ENCODE measurements around the gene ESRRB. TPM values are rescaled to one million over a fixed set of nuclear protein-coding genes. Genes with fewer than 3 reads are reported as not detected.

The ESRRB gene
- total RNA-seq, 4 donors from 2014 or later, result 0.81 to 0.93 TPM; not detected in 2

DNA sequence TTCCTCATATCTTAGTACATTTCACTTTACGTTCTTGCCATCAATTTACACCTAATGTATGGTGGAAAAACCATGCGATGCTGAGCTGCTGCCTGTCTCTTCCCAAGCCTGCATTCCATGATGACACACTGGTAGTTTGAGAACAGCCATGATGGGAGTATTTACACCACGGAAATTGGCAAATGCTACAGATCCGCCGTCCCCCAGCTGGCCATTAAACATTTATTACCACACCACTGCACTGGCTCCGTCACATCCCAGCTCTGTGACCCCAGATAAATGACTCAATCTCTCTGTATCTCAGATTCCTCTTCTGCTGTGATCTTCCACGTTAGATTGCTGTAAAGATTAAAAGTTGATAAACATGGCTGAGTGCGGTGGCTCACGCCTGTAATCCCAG lies 13.9 kb downstream of the ESRRB start:
- 75 to 86% methylated on average over 5 to 8 of the region's 9 CpGs for WGBS, 2 donors (ENCODE audit: low coverage in 1 of 2)
- Histone ChIP-seq H3K4me3 (no peak overlapping the region), H3K27me3 (peaks cover 45% of the 10 kb centered on the region), H3K9me3 (no peaks in the 10 kb centered on the region), H3K36me3 (no peaks in the 10 kb centered on the region), H3K27ac (no peak overlapping the region), H3K4me1 (no peaks in the 10 kb centered on the region)
- TF ChIP-seq, protein P1, sequence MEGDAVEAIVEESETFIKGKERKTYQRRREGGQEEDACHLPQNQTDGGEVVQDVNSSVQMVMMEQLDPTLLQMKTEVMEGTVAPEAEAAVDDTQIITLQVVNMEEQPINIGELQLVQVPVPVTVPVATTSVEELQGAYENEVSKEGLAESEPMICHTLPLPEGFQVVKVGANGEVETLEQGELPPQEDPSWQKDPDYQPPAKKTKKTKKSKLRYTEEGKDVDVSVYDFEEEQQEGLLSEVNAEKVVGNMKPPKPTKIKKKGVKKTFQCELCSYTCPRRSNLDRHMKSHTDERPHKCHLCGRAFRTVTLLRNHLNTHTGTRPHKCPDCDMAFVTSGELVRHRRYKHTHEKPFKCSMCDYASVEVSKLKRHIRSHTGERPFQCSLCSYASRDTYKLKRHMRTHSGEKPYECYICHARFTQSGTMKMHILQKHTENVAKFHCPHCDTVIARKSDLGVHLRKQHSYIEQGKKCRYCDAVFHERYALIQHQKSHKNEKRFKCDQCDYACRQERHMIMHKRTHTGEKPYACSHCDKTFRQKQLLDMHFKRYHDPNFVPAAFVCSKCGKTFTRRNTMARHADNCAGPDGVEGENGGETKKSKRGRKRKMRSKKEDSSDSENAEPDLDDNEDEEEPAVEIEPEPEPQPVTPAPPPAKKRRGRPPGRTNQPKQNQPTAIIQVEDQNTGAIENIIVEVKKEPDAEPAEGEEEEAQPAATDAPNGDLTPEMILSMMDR (IDR thresholded peaks at IDR 0.05), result no peak
- TF ChIP-seq EP300 (IDR thresholded peaks at IDR 0.05), result no peak
- no peak for TF ChIP-seq POLR2A (IDR thresholded peaks at IDR 0.05)
- TF ChIP-seq POLR2AphosphoS5 (IDR thresholded peaks at IDR 0.05), result no peak
- ATAC-seq, result no peak

DNA sequence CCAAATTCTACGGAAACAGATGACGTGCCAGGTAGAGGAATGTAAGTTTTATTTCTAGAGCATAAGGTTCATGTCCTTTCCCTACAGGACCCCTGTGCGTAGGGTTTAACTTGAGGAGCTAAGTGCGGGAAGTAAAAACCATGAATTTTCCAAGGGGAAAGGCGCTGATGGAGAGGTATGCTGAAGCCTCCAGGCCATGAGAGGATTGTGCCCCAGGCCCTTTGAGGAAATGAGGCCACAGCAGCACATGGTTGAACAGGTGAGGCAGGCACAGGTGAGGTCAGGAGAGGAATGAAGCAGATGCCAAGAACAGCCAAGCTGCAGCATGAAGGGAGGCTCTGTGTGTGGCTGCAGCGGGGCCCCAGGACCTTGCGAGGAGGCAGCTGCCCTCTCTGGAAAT lies 14.7 kb downstream of the ESRRB start:
- WGBS, 2 donors (ENCODE audit: low coverage in 1 of 2), result 89 to 90% methylated on average over 1 to 5 of the region's 7 CpGs
- H3K9me3 ChIP-seq, result no peaks in the 10 kb centered on the region

DNA sequence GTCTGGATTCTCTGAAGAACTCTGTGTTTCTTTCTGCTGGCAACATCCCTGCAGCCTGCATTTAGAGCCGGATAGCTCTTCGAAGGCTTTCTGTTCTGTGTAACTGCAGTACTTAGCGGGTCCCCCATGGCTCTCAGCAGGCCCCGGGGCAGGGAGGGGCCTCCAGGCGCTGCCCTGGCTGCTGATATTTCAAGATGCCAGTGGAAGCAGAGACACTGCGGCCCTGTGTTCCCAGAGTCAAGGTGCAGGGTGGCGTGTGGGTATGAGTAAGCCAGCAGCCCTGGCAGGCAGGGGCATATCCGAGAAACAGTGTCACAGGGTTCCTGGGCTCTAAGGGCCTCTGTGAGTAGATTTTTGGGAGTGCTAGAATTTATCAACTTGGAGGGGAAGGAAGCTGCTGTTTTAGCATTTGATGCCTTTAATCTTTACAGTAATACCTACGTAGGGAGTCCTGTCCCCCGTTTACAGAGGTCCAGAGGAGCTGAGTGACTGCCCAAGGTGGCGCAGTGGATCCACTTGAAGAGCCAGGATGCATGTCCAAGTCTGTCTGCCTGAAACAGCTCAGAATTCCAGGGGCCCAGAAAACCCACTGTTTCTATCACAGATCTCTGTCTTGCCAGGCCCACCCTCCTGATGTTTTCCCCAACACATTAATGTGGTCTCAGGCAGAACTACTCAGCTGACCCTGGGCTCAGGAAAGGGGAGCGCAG lies 16.2 kb downstream of the ESRRB start:
- TF ChIP-seq POLR2AphosphoS5 (IDR thresholded peaks at IDR 0.05), result no peak
- TF ChIP-seq POLR2A (IDR thresholded peaks at IDR 0.05), result no peak
- no peak overlapping the region for H3K4me3 ChIP-seq
- no peak for ATAC-seq
- 80% methylated on average over 1 of the region's 12 CpGs; no CpG with 5 or more reads in 1 of the 2 donors for WGBS, 2 donors (ENCODE audit: low coverage in 1 of 2)
- no peaks in the 10 kb centered on the region for H3K4me1 ChIP-seq
- peaks cover 36% of the 10 kb centered on the region for H3K27me3 ChIP-seq
- no peaks in the 10 kb centered on the region for H3K9me3 ChIP-seq
- no peak overlapping the region for H3K27ac ChIP-seq
- H3K36me3 ChIP-seq, result no peaks in the 10 kb centered on the region

More for the DNA sequence above, 14.7 kb downstream of the ESRRB start:
- TF ChIP-seq POLR2AphosphoS5 (IDR thresholded peaks at IDR 0.05) (no peak), EP300 (IDR thresholded peaks at IDR 0.05) (no peak), POLR2A (IDR thresholded peaks at IDR 0.05) (no peak)
- TF ChIP-seq, protein P1 (IDR thresholded peaks at IDR 0.05), result no peak
- Histone ChIP-seq H3K36me3 (no peaks in the 10 kb centered on the region), H3K4me3 (no peak overlapping the region), H3K27me3 (peaks cover 38% of the 10 kb centered on the region), H3K27ac (no peak overlapping the region), H3K4me1 (no peaks in the 10 kb centered on the region)
- no peak for ATAC-seq

DNA sequence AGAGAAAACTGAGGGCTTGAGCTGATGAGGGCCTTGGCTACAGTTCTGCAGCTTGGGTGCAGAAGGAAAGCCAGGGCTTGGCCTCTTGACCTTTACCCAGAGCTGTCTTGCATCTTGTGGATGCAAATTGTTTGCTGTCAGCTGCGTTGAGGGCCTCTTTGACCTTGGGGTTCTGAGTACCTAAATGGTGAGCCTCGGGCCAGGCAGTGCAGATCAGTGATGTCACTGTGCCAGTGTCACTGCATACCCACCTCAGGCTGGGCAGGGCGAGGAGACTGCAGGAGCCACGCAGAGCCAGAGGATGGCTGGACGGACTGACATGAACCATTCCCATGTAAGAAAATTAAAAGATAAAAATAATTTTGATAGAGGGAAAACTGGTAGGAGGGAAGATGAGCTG lies 18.6 kb downstream of the ESRRB start:
- Histone ChIP-seq H3K27ac (no peak overlapping the region), H3K9me3 (no peaks in the 10 kb centered on the region), H3K4me1 (no peaks in the 10 kb centered on the region), H3K27me3 (peaks cover 34% of the 10 kb centered on the region), H3K36me3 (no peaks in the 10 kb centered on the region), H3K4me3 (no peak overlapping the region)
- ATAC-seq, result no peak
- WGBS, 2 donors (ENCODE audit: low coverage in 1 of 2), result 71 to 100% methylated on average over 1 of the region's 5 CpGs
- TF ChIP-seq, protein P1 (IDR thresholded peaks at IDR 0.05), result no peak
- TF ChIP-seq POLR2AphosphoS5 (IDR thresholded peaks at IDR 0.05), result no peak
- TF ChIP-seq EP300 (IDR thresholded peaks at IDR 0.05), result no peak
- no peak for TF ChIP-seq POLR2A (IDR thresholded peaks at IDR 0.05)

DNA sequence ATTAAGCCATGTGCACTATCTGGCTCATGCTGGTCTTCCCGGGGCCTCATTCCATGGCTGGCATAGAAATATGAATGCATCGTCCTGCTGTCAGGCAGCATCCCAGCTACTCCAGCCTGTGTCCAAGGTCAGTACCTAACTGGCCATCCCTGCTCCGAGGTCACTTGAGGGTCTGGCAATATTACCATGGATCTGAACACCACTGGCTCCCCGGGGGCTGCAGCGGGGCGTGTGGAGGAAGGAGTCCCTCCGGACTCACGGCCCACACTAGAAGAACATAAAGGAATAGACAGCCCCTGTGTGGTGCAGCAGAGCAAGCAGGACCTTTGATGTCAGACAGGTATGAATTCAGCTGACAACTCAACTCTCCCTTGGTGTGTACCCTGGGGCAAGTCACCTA lies 19.2 kb downstream of the ESRRB start:
- H3K4me3 ChIP-seq, result no peak overlapping the region
- no peak overlapping the region for H3K27ac ChIP-seq
- no peaks in the 10 kb centered on the region for H3K4me1 ChIP-seq
- no peaks in the 10 kb centered on the region for H3K9me3 ChIP-seq
- no peak for TF ChIP-seq POLR2A (IDR thresholded peaks at IDR 0.05)
- TF ChIP-seq, protein P1 (IDR thresholded peaks at IDR 0.05), result no peak
- TF ChIP-seq POLR2AphosphoS5 (IDR thresholded peaks at IDR 0.05), result no peak
- no peak for TF ChIP-seq EP300 (IDR thresholded peaks at IDR 0.05)
- H3K36me3 ChIP-seq, result no peaks in the 10 kb centered on the region
- no peak for ATAC-seq
- 86 to 90% methylated on average over 2 to 7 of the region's 8 CpGs for whole genome bisulfite sequencing, 2 donors (ENCODE audit: low coverage in 1 of 2)
- peaks cover 34% of the 10 kb centered on the region for H3K27me3 ChIP-seq

Data from gastroesophageal sphincter (tissue), 4 donors.